ENCODE results near the gene USP35.

- TF ChIP-seq IRF3 (IDR thresholded peaks at IDR 0.05; ENCODE audit: low read depth, low read length) (no peak), TAF1 (IDR thresholded peaks at IDR 0.05; ENCODE audit: borderline replicate concordance, low read depth, low read length) (no peak), CTCF (IDR thresholded peaks at IDR 0.05) (no peak), YY1 (IDR thresholded peaks at IDR 0.05; ENCODE audit: low read depth) (no peak), FOXM1 (IDR thresholded peaks at IDR 0.05; ENCODE audit: low read depth) (no peak), JUND (IDR thresholded peaks at IDR 0.05) (no peak), EP300 (IDR thresholded peaks at IDR 0.05; ENCODE audit: borderline replicate concordance in 1 of 2, low read depth in 1 of 2, low read length in 1 of 2) (peak in 1 of 2 experiments; percentile 5; a peak in 1 of 4 replicates), ZBTB33 (IDR thresholded peaks at IDR 0.05; ENCODE audit: borderline replicate concordance, low read depth) (no peak), POLR2AphosphoS5 (IDR thresholded peaks at IDR 0.05; ENCODE audit: low read depth, low read length) (no peak), CHD2 (IDR thresholded peaks at IDR 0.05; ENCODE audit: low read length, partially characterized antibody) (no peak)
Measured at GRCh38 chr11:78207532-78208256, 19.0 kb downstream of the USP35 start.

All from SK-N-SH (cell line).